IPS DF 6.9 (cell line): ENCODE measurements around the gene TAF1D.
A peak's percentile ranks its signal among the peaks of the same experiment; 100 is the strongest.

Experiments used
- DNase-seq: peaks from one replicate; pipeline ENCODE4 v3.0.0-alpha.2; 2013; ENCODE audit warnings: low read depth, low spot score
- H3K27ac ChIP-seq: one replicate; pipeline ENCODE4 v1.5.1; 2013; ENCODE audit warnings: low read length, control low read depth
- H3K27me3 ChIP-seq: 2 replicates; pipeline ENCODE4 v1.6.1; 2013; ENCODE audit warnings: mild to moderate bottlenecking, low read length; ENCODE audit not compliant: control insufficient read depth, insufficient read depth
- H3K36me3 ChIP-seq: 2 replicates; pipeline ENCODE4 v1.6.1; 2013; ENCODE audit warnings: low read length; ENCODE audit not compliant: control insufficient read depth, insufficient read depth
- H3K4me1 ChIP-seq: 2 replicates; pipeline ENCODE4 v1.6.1; 2013; ENCODE audit warnings: low read length; ENCODE audit not compliant: control insufficient read depth, insufficient read depth
- H3K4me3 ChIP-seq: 2 replicates; pipeline ENCODE4 v1.5.1; 2013; ENCODE audit warnings: mild to moderate bottlenecking, low read length
- H3K9me3 ChIP-seq: 2 replicates; pipeline ENCODE4 v1.6.1; 2013; ENCODE audit warnings: low read length, inconsistent platforms; ENCODE audit not compliant: control insufficient read depth, insufficient read depth
- WGBS: extraction: QIAGEN DNeasy Blood & Tissue Kit; methylation state at CpG from one replicate; pipeline ENCODE4 v1.1.7; 2013; ENCODE audit warnings: mixed read lengths, missing lambda C conversion rate; ENCODE audit not compliant: insufficient read length, insufficient coverage; 5-methylcytosine and 5-hydroxymethylcytosine counted together

Gene TAF1D

DNA sequence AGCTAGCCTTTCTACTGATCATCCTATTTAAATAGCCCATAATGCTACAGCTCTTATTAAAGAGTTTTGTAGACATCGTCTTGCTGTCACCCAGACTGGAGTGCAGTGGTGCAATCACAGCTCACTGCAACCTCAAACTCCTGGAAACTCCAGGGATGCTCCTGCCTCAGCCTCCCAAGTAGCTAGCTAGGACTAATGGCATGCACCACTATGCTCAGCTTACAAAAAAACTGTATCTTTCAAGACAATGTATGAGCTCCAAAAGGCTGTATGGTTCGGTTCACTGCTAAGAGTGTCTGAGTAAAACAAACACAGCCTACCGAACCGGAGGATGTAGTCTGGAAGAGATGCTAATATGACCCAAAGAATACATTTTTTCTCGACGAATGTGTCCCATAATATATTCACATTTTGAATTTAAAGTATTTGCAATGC, 2.6 kb downstream of the TAF1D start:
- peak overlapping the region; percentile 5; the same call in 1 of the 2 replicates for H3K4me3 ChIP-seq
- H3K27ac ChIP-seq: no peak overlapping the region
- H3K9me3 ChIP-seq: no peaks in the 10 kb centered on the region
- H3K36me3 ChIP-seq: peaks cover 25% of the 10 kb centered on the region
- DNase-seq: no peak
- no CpG with 5 or more reads among the region's 6 CpGs for WGBS
- no peaks in the 10 kb centered on the region for H3K27me3 ChIP-seq
- H3K4me1 ChIP-seq: no peaks in the 10 kb centered on the region

DNA sequence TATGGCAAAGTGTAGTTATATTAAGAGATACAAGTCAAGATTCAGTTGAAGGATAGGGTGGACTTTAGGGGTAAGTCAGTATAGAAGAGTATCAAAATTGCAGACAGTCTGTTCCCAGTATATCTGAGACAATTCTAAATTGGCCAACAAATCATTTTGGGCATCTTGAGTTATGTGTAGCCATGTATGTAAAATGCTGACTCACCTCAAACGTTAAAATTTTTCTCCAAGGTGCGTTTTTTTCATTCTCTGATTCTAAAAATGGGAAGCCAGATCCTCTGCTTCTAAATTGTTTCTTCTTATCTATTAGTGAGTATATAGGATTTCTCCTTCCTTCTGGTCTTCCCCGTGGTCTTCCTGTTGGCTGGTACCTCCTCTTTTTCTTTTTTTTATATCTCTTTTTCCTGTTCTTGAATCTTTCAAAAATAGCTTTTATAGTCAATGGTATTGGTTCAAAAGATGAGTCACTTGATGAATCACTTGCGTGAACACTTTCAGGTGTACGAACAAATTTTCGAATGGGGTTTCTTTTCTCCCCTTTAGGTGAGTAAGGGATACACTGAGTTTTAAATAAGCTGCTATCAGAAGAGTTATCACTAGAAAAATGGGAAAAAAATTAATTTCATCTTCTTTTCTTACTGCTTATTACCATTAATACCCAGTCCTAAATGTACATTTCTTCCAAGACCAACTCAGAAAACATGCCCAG, 3.2 kb downstream of the TAF1D start:
- no peak for DNase-seq
- H3K27ac ChIP-seq: no peak overlapping the region

DNA sequence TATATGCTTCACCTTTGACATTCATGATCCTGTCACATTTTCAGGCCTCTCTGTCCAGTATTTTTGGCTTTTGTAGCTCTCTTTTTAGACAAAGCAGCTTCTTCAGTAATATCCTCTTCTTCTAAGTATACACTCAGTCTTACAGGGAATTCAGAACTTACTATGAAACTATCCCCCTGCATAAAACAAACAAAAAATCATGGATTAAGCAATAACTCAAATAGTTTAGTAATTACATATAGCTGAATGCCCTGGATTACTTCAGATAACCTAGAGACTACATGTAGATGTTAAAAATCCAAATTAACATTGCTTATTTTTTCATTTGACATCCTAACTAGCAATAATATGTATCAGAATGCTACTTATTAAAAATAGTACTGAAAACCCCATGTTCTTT, 5.2 kb downstream of the TAF1D start:
- Histone ChIP-seq H3K36me3 (peaks cover 32% of the 10 kb centered on the region; the same call in 1 of the 2 replicates), H3K4me1 (no peaks in the 10 kb centered on the region), H3K4me3 (no peak overlapping the region), H3K9me3 (no peaks in the 10 kb centered on the region), H3K27me3 (no peaks in the 10 kb centered on the region), H3K27ac (no peak overlapping the region)
- no peak for DNase-seq

More for the DNA sequence above, 3.2 kb downstream of the TAF1D start:
- Histone ChIP-seq H3K9me3 (no peaks in the 10 kb centered on the region), H3K36me3 (peaks cover 30% of the 10 kb centered on the region; the same call in 1 of the 2 replicates), H3K4me3 (no peak overlapping the region), H3K4me1 (no peaks in the 10 kb centered on the region), H3K27me3 (no peaks in the 10 kb centered on the region)
- WGBS: no CpG with 5 or more reads among the region's 6 CpGs

DNA sequence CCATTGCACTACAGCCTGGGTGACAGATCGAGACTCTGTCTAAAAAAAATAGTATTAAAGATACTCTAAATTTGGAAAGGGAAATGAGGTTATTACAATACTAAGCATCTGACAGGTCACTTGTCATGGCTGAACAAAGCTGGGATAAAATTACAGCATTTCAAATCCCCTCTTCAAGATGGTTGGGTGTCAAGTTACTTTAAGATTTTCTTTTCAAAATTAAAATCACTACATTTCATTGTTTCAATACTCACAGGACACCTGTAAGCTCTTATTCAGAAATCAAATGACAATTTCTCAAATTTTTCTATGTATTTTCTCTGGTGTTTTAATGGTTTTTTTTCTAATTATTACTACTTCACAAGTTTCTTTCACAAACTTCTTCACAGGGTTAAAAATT, 5.7 kb downstream of the TAF1D start:
- H3K27ac ChIP-seq: no peak overlapping the region
- H3K4me1 ChIP-seq: no peaks in the 10 kb centered on the region
- no CpG with 5 or more reads among the region's 1 CpG for WGBS
- no peaks in the 10 kb centered on the region for H3K9me3 ChIP-seq
- H3K36me3 ChIP-seq: peaks cover 33% of the 10 kb centered on the region; the same call in 1 of the 2 replicates
- H3K27me3 ChIP-seq: no peaks in the 10 kb centered on the region
- no peak overlapping the region for H3K4me3 ChIP-seq
- no peak for DNase-seq

DNA sequence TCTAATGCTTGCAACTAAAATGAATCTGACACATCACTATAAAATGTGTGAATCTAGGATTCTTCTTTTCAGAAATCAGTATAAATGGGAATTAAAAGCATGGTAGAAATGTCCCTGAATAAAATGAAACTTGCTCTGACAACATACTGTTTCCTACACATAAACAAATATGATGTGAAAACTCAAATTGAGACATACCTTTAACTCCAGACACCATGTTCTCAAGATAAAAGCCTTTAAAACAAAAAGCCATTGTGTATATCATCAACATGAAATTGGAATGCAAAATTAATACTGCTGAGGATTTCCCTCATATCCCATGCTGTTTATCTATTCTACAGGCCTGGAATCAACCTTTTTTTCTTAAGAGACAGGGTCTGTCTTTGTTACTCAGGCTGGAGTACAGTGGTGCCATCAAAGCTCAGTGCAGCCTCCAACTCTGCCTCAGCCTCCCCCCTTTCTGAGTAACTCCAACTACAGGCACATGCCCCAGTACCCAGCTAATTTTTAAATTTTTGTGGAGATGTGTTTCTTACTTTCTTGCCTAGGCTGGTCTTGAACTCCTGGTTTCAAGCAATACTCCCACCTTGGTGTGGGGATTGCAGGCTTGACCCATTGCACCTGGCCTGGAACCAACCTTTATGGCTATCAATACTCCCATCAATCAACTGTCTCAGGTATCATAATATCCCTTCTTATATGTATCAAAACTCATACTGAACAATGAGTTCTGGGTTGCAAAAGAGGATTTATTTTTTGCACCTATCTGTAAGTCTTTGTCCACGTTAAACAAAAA, 6.7 kb downstream of the TAF1D start:
- WGBS: no CpG with 5 or more reads among the region's 1 CpG
- Histone ChIP-seq H3K27me3 (no peaks in the 10 kb centered on the region), H3K9me3 (no peaks in the 10 kb centered on the region), H3K27ac (no peak overlapping the region), H3K4me1 (no peaks in the 10 kb centered on the region), H3K4me3 (no peak overlapping the region), H3K36me3 (peaks cover 33% of the 10 kb centered on the region; the same call in 1 of the 2 replicates)
- no peak for DNase-seq

DNA sequence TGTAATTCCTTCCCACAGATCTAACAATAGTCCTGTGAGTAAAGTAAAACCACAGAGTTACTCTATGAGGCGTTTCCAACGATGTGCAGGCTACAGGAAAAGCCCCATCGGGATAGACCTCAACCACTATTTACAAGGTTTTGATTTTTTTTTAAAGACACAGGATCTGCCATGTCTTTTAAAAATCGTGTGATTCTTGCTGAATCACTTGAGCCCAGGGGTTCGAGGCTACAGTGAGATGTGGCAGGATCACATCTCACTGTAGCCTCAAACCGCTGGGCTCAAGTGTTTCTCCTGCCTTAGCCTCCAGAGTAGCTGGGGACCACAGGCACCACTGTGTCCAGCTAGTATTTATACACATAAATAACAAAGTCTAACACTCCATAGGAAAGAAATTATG, 7.8 kb downstream of the TAF1D start:
- H3K27ac ChIP-seq: no peak overlapping the region

DNA sequence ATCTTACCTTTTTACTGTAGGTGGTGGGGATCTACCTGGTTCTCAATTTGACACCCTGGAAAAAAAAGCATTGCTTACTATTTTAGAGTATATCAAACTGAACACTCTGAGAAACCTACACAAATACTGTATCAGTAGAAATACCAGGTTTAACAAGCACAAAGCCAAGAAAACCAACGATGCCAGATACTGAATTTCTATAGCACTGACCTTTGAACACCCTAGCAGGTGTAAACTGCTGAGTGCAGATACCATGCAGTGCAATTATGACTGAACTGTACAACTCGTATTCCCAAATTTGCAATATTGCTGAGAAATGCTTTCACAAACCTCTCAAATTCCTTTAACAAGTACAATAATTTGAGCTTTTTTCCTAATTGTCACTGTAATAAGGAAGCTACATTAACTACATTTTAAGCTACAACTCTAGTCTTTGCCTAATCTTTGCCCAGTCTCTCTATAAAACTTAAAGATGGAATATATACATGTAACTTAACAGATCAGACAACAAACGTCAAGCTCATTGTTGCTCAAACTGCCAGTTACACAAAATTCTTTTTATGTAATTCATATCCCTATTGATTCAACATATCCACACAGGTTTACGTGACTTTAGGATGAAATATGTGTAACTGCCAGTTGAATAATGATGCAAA, 8.9 kb downstream of the TAF1D start:
- Histone ChIP-seq H3K27ac (no peak overlapping the region), H3K9me3 (no peaks in the 10 kb centered on the region), H3K4me3 (no peak overlapping the region), H3K36me3 (peaks cover 23% of the 10 kb centered on the region; the same call in 1 of the 2 replicates), H3K4me1 (no peaks in the 10 kb centered on the region), H3K27me3 (no peaks in the 10 kb centered on the region)
- DNase-seq: no peak
- WGBS: no CpG with 5 or more reads among the region's 4 CpGs

More for the DNA sequence above, 7.8 kb downstream of the TAF1D start:
- WGBS: no CpG with 5 or more reads among the region's 6 CpGs
- no peaks in the 10 kb centered on the region for H3K4me1 ChIP-seq
- no peak for DNase-seq
- no peaks in the 10 kb centered on the region for H3K9me3 ChIP-seq
- no peak overlapping the region for H3K4me3 ChIP-seq
- no peaks in the 10 kb centered on the region for H3K27me3 ChIP-seq
- H3K36me3 ChIP-seq: peaks cover 27% of the 10 kb centered on the region; the same call in 1 of the 2 replicates

DNA sequence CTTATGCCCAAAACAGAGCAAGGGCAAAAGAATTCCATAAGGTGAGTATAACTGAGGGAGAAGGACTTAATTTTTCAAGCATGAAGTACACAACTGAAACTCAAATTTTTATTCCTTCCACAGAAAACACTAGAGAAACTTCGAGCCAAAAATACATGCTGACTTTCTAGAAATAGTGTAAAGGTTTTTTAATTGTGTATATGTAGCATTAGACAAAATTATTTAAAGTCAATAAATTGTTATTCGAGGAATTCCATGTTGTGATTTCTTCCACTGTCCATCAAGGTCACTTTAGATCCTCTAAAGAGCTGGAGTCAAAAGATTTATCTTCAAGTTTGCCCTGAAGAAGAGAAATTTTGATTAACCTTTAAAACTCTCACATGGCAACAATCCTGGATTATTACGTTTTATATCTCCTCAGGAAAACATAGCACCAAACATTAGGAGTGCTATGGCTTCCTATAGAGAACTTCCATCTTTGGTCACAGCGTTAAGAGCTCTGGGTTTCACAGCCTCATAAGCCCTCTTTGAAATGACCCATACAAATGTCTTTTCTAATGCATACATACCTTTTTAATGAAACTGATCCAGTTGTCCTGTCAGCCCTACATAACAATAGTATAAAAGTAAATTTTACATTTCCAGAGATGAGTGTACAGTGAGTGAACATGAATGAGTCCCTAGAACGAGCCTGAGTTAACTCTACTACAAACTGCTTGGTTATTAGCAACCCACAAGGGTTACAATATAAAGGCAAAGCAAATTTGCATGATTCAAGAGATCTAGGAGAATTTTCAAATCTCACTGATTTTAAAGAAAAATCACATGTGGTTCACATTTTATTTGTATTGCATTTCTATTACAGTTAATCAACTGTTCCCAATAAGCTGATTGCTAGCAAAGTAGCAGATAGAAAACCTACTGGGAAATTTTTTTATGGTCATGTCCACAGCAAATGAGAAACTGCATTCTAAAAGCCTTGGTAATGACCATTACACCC, 10.9 kb downstream of the TAF1D start:
- no peak overlapping the region for H3K27ac ChIP-seq
- H3K9me3 ChIP-seq: no peaks in the 10 kb centered on the region
- H3K36me3 ChIP-seq: peaks cover 20% of the 10 kb centered on the region; the same call in 1 of the 2 replicates
- no peak overlapping the region for H3K4me3 ChIP-seq
- H3K27me3 ChIP-seq: no peaks in the 10 kb centered on the region
- no peak for DNase-seq
- no CpG with 5 or more reads among the region's 5 CpGs for whole genome bisulfite sequencing
- H3K4me1 ChIP-seq: no peaks in the 10 kb centered on the region

DNA sequence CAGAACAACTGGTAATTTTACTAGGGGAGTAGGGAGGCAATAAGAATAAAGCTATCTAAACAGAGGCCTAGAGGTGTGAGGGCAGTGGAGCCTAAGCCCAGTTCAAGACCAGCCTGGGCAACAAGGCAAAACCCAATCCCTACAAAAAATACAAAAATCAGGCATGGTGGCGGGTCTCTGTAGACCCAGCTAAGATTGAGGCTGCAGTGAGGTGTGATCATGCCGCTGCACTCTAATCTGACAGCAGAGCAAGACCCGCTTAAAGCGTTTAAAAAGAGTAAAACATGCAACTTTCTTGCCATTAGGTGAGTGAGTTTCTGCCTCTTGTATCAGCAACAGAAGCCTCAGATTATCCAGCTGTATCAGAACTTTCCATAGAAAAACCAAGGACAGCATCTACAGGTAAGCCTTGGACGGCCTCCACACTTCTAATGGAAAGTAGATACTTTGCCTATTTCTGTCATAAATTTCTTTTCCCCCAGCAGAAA, 12.1 kb downstream of the TAF1D start:
- Histone ChIP-seq H3K36me3 (peaks cover 13% of the 10 kb centered on the region; the same call in 1 of the 2 replicates), H3K4me3 (no peak overlapping the region), H3K27ac (no peak overlapping the region), H3K9me3 (no peaks in the 10 kb centered on the region), H3K27me3 (no peaks in the 10 kb centered on the region), H3K4me1 (no peaks in the 10 kb centered on the region)
- no peak for DNase-seq
- no CpG with 5 or more reads among the region's 5 CpGs for WGBS
